ENCODE measurements around the gene ARL15.

DNA sequence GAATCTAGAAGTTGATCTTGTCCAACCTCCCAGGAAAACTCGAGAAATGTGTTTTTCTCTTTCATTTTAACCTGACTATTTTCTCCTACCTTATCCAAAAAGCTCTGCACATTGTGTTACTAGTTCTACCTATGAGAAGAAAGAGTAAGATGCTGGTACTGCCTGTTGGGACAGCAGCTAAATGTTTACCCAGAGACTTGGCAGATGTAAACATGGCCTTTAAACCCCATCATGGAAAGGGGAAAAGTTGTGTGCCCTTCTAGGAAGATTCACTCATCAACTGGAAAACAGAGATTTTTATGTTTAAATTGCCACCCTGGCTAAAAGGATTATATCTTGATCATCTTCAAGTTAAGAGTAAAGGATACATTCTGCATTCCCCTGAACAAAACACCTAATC, 3.5 kb downstream of the ARL15 start:
- TF ChIP-seq, protein P1, sequence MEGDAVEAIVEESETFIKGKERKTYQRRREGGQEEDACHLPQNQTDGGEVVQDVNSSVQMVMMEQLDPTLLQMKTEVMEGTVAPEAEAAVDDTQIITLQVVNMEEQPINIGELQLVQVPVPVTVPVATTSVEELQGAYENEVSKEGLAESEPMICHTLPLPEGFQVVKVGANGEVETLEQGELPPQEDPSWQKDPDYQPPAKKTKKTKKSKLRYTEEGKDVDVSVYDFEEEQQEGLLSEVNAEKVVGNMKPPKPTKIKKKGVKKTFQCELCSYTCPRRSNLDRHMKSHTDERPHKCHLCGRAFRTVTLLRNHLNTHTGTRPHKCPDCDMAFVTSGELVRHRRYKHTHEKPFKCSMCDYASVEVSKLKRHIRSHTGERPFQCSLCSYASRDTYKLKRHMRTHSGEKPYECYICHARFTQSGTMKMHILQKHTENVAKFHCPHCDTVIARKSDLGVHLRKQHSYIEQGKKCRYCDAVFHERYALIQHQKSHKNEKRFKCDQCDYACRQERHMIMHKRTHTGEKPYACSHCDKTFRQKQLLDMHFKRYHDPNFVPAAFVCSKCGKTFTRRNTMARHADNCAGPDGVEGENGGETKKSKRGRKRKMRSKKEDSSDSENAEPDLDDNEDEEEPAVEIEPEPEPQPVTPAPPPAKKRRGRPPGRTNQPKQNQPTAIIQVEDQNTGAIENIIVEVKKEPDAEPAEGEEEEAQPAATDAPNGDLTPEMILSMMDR (IDR thresholded peaks at IDR 0.05), result no peak
- TF ChIP-seq POLR2A (IDR thresholded peaks at IDR 0.05), result no peak

Measured in upper lobe of left lung (tissue), 4 donors.